NK-92 treated with Interleukin-12 subunit alpha and Interleukin-12 subunit beta, amount 100 ng/mL, for 24 hours (cell line): ENCODE data around the gene DDX4.
A peak's percentile ranks its signal among the peaks of the same experiment; 100 is the strongest.
"Not testable (repeated sequence)": the region's sequence is repeated elsewhere in the genome, so short reads cannot be mapped to it uniquely, and the experiment has no call there.

Source experiments
- DNase-seq: peaks from one replicate; lab custom pipeline; 2025; lab: John Stamatoyannopoulos, UW

DDX4 gene

GRCh38 chr5:55737793-55738192 lies at the start of gene DDX4:
DDX4 (plus strand) TSS chr5:55738061; CDS start chr5:55738964, 903 bp downstream.
- DNase-seq, result no peak

- no peak for DNase-seq
Measured at GRCh38 chr5:55691265-55692105, 46.4 kb upstream of the DDX4 start.

GRCh38 chr5:55692106-55692417 lies 45.8 kb upstream of the DDX4 start:
- no peak for DNase-seq

- no peak for DNase-seq
Measured at GRCh38 chr5:55692509-55692908, 45.4 kb upstream of the DDX4 start.

GRCh38 chr5:55694152-55694830 lies 43.6 kb upstream of the DDX4 start:
- no peak for DNase-seq

- not testable (repeated sequence) for DNase-seq
Measured at GRCh38 chr5:55696704-55697103, 41.2 kb upstream of the DDX4 start.

GRCh38 chr5:55699041-55699688 lies 38.7 kb upstream of the DDX4 start:
- no peak for DNase-seq

- DNase-seq, result no peak
Measured at GRCh38 chr5:55700745-55701144, 37.1 kb upstream of the DDX4 start.

- DNase-seq, result no peak
Measured at GRCh38 chr5:55701462-55702103, 36.3 kb upstream of the DDX4 start.

GRCh38 chr5:55702598-55703345 lies 35.1 kb upstream of the DDX4 start:
- no peak for DNase-seq

GRCh38 chr5:55706230-55706629 lies 31.6 kb upstream of the DDX4 start:
- DNase-seq, result no peak

GRCh38 chr5:55708732-55709131 lies 29.1 kb upstream of the DDX4 start:
- no peak for DNase-seq

GRCh38 chr5:55711507-55712022 lies 26.3 kb upstream of the DDX4 start:
- DNase-seq, result peak; percentile 6

- peak; percentile 90 for DNase-seq
Measured at GRCh38 chr5:55712023-55712859, 25.6 kb upstream of the DDX4 start, which contains the start of gene SLC38A9. SLC38A9 (minus strand) TSS chr5:55712324; CDS start chr5:55697958, 14,366 bp downstream.

GRCh38 chr5:55713871-55714270 lies 24.0 kb upstream of the DDX4 start:
- DNase-seq, result no peak

GRCh38 chr5:55714339-55714738 lies 23.5 kb upstream of the DDX4 start:
- no peak for DNase-seq

GRCh38 chr5:55714749-55715148 lies 23.1 kb upstream of the DDX4 start:
- DNase-seq, result no peak

GRCh38 chr5:55715519-55716078 lies 22.3 kb upstream of the DDX4 start:
- DNase-seq, result no peak

GRCh38 chr5:55719026-55719425 lies 18.8 kb upstream of the DDX4 start:
- not testable (repeated sequence) for DNase-seq

GRCh38 chr5:55720188-55720703 lies 17.6 kb upstream of the DDX4 start:
- no peak for DNase-seq
